Nephron (organoid): ENCODE data around the gene TSPAN2.

Experiments used
- H3K27ac Mint-ChIP-seq, 3 experiments: 2 replicates each; pipeline ENCODE4 v1.8.0; 2020; ENCODE audit warnings: mixed read lengths in 3 of 3, mild to moderate bottlenecking in 2 of 3, moderate library complexity in 1 of 3
- H3K27me3 Mint-ChIP-seq: 2 replicates; pipeline ENCODE4 v1.8.0; 2021; ENCODE audit warnings: low read depth, mild to moderate bottlenecking, moderate library complexity, mixed read lengths
- H3K36me3 Mint-ChIP-seq: 2 replicates; pipeline ENCODE4 v1.8.0; 2020; ENCODE audit warnings: low read depth, mixed read lengths
- H3K4me1 Mint-ChIP-seq: 2 replicates; pipeline ENCODE4 v1.8.0; 2020; ENCODE audit warnings: mixed read lengths
- H3K4me3 Mint-ChIP-seq, 3 experiments: 2 replicates each; pipeline ENCODE4 v1.8.0; 2020; ENCODE audit warnings: mild to moderate bottlenecking in 3 of 3, mixed read lengths in 3 of 3, moderate library complexity in 2 of 3
- H3K9me3 Mint-ChIP-seq: 2 replicates; pipeline ENCODE4 v1.8.0; 2020; ENCODE audit warnings: mixed read lengths
- TF ChIP-seq, protein P1 (sequence below), 3 experiments: fragments of 200-600 bp; sonication (generic); IDR thresholded peaks; one replicate each; pipeline ENCODE4 v1.5.0; 2021; ENCODE audit warnings: antibody characterized with exemption in 3 of 3; ENCODE audit not compliant: unreplicated experiment in 3 of 3

Gene TSPAN2

GRCh38 chr1:115089420-115090185, at the start of gene TSPAN2:
TSS of gene TSPAN2 (minus strand) at chr1:115089503. CDS start at chr1:115089432, 71 bp downstream.
- no peaks in the 10 kb centered on the region for H3K36me3 Mint-ChIP-seq
- TF ChIP-seq, protein P1, sequence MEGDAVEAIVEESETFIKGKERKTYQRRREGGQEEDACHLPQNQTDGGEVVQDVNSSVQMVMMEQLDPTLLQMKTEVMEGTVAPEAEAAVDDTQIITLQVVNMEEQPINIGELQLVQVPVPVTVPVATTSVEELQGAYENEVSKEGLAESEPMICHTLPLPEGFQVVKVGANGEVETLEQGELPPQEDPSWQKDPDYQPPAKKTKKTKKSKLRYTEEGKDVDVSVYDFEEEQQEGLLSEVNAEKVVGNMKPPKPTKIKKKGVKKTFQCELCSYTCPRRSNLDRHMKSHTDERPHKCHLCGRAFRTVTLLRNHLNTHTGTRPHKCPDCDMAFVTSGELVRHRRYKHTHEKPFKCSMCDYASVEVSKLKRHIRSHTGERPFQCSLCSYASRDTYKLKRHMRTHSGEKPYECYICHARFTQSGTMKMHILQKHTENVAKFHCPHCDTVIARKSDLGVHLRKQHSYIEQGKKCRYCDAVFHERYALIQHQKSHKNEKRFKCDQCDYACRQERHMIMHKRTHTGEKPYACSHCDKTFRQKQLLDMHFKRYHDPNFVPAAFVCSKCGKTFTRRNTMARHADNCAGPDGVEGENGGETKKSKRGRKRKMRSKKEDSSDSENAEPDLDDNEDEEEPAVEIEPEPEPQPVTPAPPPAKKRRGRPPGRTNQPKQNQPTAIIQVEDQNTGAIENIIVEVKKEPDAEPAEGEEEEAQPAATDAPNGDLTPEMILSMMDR (IDR thresholded peaks at IDR 0.05; ENCODE audit: unreplicated experiment in 3 of 3) = peak; percentile 35 to 45 (median 37)

GRCh38 chr1:115138973-115139372, 49.7 kb upstream of the TSPAN2 start:
- peak overlapping the region in 2 of 3 experiments; percentile 25 to 51 for H3K27ac Mint-ChIP-seq
- H3K27me3 Mint-ChIP-seq = peaks cover 22% of the 10 kb centered on the region
- TF ChIP-seq, protein P1 (IDR thresholded peaks at IDR 0.05; ENCODE audit: unreplicated experiment in 3 of 3) = peak; percentile 87 to 93 (median 88)
- peak overlapping the region in 1 of 3 experiments; percentile 1 for H3K4me3 Mint-ChIP-seq
- no peaks in the 10 kb centered on the region for H3K9me3 Mint-ChIP-seq
- H3K4me1 Mint-ChIP-seq = peaks cover 30% of the 10 kb centered on the region
- no peaks in the 10 kb centered on the region for H3K36me3 Mint-ChIP-seq

More at GRCh38 chr1:115089420-115090185, at the start of gene TSPAN2:
- Mint-ChIP-seq H3K9me3 (no peaks in the 10 kb centered on the region), H3K27me3 (peaks cover 23% of the 10 kb centered on the region), H3K4me3 (peak within 1 kb of the TSS; percentile 85 to 90 (median 90)), H3K27ac (peak within 1 kb of the TSS; percentile 82 to 97 (median 97)), H3K4me1 (peaks cover 37% of the 10 kb centered on the region)

- Mint-ChIP-seq H3K36me3 (no peaks in the 10 kb centered on the region), H3K9me3 (no peaks in the 10 kb centered on the region), H3K27me3 (peaks cover 22% of the 10 kb centered on the region), H3K27ac (no peak overlapping the region), H3K4me1 (peaks cover 32% of the 10 kb centered on the region), H3K4me3 (no peak overlapping the region)
- TF ChIP-seq, protein P1 (IDR thresholded peaks at IDR 0.05; ENCODE audit: unreplicated experiment in 3 of 3) = no peak
Observed at GRCh38 chr1:115138271-115138670, 49.0 kb upstream of the TSPAN2 start.

DNA sequence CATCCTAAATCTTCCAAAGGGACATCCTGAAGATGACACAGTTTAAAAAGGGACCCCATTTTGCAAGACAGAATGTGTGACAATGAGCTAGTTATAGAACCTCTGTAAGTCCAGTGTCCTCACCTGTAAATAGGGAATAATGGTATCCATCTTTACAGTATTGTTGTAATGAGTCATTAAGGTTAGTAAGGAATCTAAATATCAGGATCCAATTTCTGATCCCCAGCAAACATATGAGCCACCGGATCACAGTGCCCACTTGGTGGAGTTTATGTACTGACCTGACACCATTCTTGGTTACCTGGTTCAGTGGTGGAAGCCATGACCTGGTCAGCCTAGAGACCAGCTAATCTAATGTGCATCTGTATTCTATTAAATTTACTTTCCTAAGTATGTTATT, 47.9 kb upstream of the TSPAN2 start:
- Mint-ChIP-seq H3K4me1 (peaks cover 30% of the 10 kb centered on the region), H3K36me3 (no peaks in the 10 kb centered on the region), H3K27me3 (peaks cover 22% of the 10 kb centered on the region), H3K9me3 (no peaks in the 10 kb centered on the region), H3K27ac (no peak overlapping the region), H3K4me3 (no peak overlapping the region)
- TF ChIP-seq, protein P1 (IDR thresholded peaks at IDR 0.05; ENCODE audit: unreplicated experiment in 3 of 3) = no peak

DNA sequence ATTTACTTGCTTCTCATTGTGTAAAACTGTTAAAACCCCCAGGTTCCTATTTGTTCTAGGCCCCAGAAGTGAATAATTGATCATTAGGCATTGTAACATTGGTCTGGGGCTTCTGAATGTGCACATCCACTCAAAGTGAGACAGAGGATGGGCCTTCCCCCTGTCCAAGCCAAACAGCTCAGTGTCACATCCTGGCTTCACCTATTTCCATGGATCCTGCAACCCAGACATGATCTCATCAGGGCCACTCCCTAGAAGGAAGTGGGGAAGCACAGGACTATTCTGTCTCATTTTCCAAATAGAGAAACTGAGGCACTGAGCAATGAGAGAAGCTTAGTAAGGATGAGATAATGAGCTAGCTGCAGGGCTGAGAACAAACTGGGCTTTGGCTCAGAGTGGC, 47.4 kb upstream of the TSPAN2 start:
- TF ChIP-seq, protein P1 (IDR thresholded peaks at IDR 0.05; ENCODE audit: unreplicated experiment in 3 of 3) = no peak
- no peak overlapping the region for H3K27ac Mint-ChIP-seq
- H3K9me3 Mint-ChIP-seq = no peaks in the 10 kb centered on the region
- H3K4me1 Mint-ChIP-seq = peaks cover 26% of the 10 kb centered on the region
- H3K36me3 Mint-ChIP-seq = no peaks in the 10 kb centered on the region
- peaks cover 22% of the 10 kb centered on the region for H3K27me3 Mint-ChIP-seq
- no peak overlapping the region for H3K4me3 Mint-ChIP-seq

DNA sequence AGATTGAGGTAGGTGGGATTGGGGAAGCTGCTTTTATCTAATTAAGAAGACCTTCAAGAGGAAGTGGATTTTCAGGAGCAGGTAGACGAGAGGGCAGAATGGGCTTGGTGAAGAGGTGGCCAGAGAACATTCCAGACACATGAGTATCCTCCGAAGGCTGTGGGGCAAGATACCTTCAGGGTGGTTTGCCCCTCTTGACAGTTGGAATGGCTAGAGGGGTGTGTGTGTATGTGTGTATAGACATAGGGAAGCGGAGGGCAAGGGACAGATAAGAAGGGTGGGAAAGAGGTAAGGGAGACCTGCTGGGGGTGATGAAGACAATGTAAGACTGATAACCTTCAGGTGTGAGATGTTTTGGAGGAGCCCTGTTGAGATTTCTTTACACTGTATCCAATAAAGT, 46.8 kb upstream of the TSPAN2 start:
- Mint-ChIP-seq H3K27ac (no peak overlapping the region), H3K9me3 (no peaks in the 10 kb centered on the region), H3K4me3 (no peak overlapping the region), H3K36me3 (no peaks in the 10 kb centered on the region), H3K27me3 (peaks cover 19% of the 10 kb centered on the region), H3K4me1 (peaks cover 25% of the 10 kb centered on the region)
- TF ChIP-seq, protein P1 (IDR thresholded peaks at IDR 0.05; ENCODE audit: unreplicated experiment in 3 of 3) = no peak
